HG03097 (cell line): Measurements from ENCODE around the gene NALCN.

ENCODE experiments used
- ATAC-seq: cut with Tn5 transposase; IDR thresholded peaks from one replicate; pipeline ENCODE4 v1.9.1; 2021; ENCODE audit not compliant: unreplicated experiment, low FRiP score

Gene NALCN

GRCh38 chr13:101217086-101217485 lies 199.2 kb downstream of the NALCN start:
- ATAC-seq = no peak

- no peak for ATAC-seq
Measured at GRCh38 chr13:101211261-101211660, 205.0 kb downstream of the NALCN start.

- no peak for ATAC-seq
Measured at GRCh38 chr13:101210774-101211173, 205.5 kb downstream of the NALCN start.

- no peak for ATAC-seq
Measured at GRCh38 chr13:101209206-101209893, 207.0 kb downstream of the NALCN start.

- ATAC-seq = no peak
Measured at GRCh38 chr13:101205408-101205807, 210.9 kb downstream of the NALCN start.

GRCh38 chr13:101204270-101205020 lies 211.9 kb downstream of the NALCN start:
- ATAC-seq = no peak

- ATAC-seq = no peak
Measured at GRCh38 chr13:101202590-101202989, 213.7 kb downstream of the NALCN start.

GRCh38 chr13:101190976-101191375 lies 225.3 kb downstream of the NALCN start:
- no peak for ATAC-seq

- ATAC-seq = no peak
Measured at GRCh38 chr13:101190337-101190736, 226.0 kb downstream of the NALCN start.

- no peak for ATAC-seq
Measured at GRCh38 chr13:101185606-101186005, 230.7 kb downstream of the NALCN start.

- ATAC-seq = no peak
Measured at GRCh38 chr13:101181076-101181685, 235.1 kb downstream of the NALCN start.

- ATAC-seq = no peak
Measured at GRCh38 chr13:101179021-101179420, 237.3 kb downstream of the NALCN start.

- no peak for ATAC-seq
Measured at GRCh38 chr13:101178406-101178805, 237.9 kb downstream of the NALCN start.

GRCh38 chr13:101170306-101170705 lies 246.0 kb downstream of the NALCN start:
- ATAC-seq = no peak

- no peak for ATAC-seq
Measured at GRCh38 chr13:101157261-101157660, 259.0 kb downstream of the NALCN start.

- ATAC-seq = no peak
Measured at GRCh38 chr13:101155920-101156319, 260.4 kb downstream of the NALCN start.

GRCh38 chr13:101152184-101152583 lies 264.1 kb downstream of the NALCN start:
- no peak for ATAC-seq

- ATAC-seq = no peak
Measured at GRCh38 chr13:101150998-101151397, 265.3 kb downstream of the NALCN start.

GRCh38 chr13:101149735-101150384 lies 266.4 kb downstream of the NALCN start:
- no peak for ATAC-seq

- ATAC-seq = no peak
Measured at GRCh38 chr13:101146101-101146898, 270.0 kb downstream of the NALCN start.
